Caco-2 (cell line): ENCODE results near the gene ITGB6. TPM values are rescaled to one million over a fixed set of nuclear protein-coding genes. Genes with fewer than 3 reads are reported as not detected.

Source experiments
- BruUV-seq: library from RNA; stranded (reverse); fragments of 400-500 nt; replicated peaks from 2 replicates; lab custom pipeline; 2021; lab: Mats Ljungman, UMichigan
- CTCF ChIA-PET: fragments of 300-600 bp; sonication (Branson Sonifier 250); formaldehyde crosslinking; loops from one replicate; lab custom pipeline; 2022; ENCODE audit warnings: antibody characterized with exemption; lab: Charles Lee
- POLR2A ChIA-PET: fragments of 300-600 bp; sonication (Branson Sonifier 250); formaldehyde crosslinking; loops from one replicate; lab custom pipeline; 2022; ENCODE audit warnings: antibody characterized with exemption; lab: Charles Lee
- DNase-seq, 2 experiments: peaks; one replicate each; pipeline versions ENCODE4 v3.0.0 to v3.0.0-alpha.2; 2020 to 2022
- H3K27me3 ChIP-seq: replicated peaks from 2 replicates; pipeline ENCODE4 v1.6.0; 2011; ENCODE audit warnings: low read length; ENCODE audit not compliant: control insufficient read depth, insufficient read depth
- H3K36me3 ChIP-seq: 2 replicates; pipeline ENCODE4 v1.5.1; 2011; ENCODE audit warnings: low read length; ENCODE audit not compliant: control insufficient read depth, insufficient read depth
- H3K4me1 ChIP-seq: fragments of 250-450 bp; sonication (Bioruptor Pico); 2 replicates; pipeline ENCODE4 v1.5.1; 2020; ENCODE audit warnings: mild to moderate bottlenecking
- H3K4me3 ChIP-seq: 2 replicates; pipeline ENCODE4 v1.5.1; 2011; ENCODE audit warnings: low read depth, mild to moderate bottlenecking, control low read depth, low read length
- H3K9me3 ChIP-seq: fragments of 250-450 bp; sonication (Bioruptor Pico); 2 replicates; pipeline ENCODE4 v1.5.1; 2020; ENCODE audit warnings: mild to moderate bottlenecking, moderate library complexity
- H3K27ac Mint-ChIP-seq: one replicate; pipeline ENCODE4 v1.8.0; 2022; ENCODE audit warnings: mixed read lengths; ENCODE audit not compliant: unreplicated experiment
- H3K27me3 Mint-ChIP-seq: one replicate; pipeline ENCODE4 v1.8.0; 2022; ENCODE audit warnings: mixed read lengths; ENCODE audit not compliant: insufficient read depth, unreplicated experiment
- H3K36me3 Mint-ChIP-seq: one replicate; pipeline ENCODE4 v1.8.0; 2022; ENCODE audit warnings: mild to moderate bottlenecking, mixed read lengths; ENCODE audit not compliant: insufficient read depth, unreplicated experiment
- H3K4me1 Mint-ChIP-seq: one replicate; pipeline ENCODE4 v1.8.0; 2022; ENCODE audit warnings: low read depth, mixed read lengths; ENCODE audit not compliant: unreplicated experiment
- H3K4me3 Mint-ChIP-seq: one replicate; pipeline ENCODE4 v1.8.0; 2022; ENCODE audit warnings: mild to moderate bottlenecking, moderate library complexity, mixed read lengths; ENCODE audit not compliant: unreplicated experiment
- H3K9me3 Mint-ChIP-seq: one replicate; pipeline ENCODE4 v1.8.0; 2022; ENCODE audit warnings: mixed read lengths; ENCODE audit not compliant: unreplicated experiment
- intact Hi-C: fragments of 100-400 bp; cut with micrococcal nuclease; formaldehyde crosslinking; loops from one replicate; pipeline ENCODE4 v1.10.0; 2022; ENCODE audit not compliant: unreplicated experiment
- total RNA-seq: library from RNA; stranded (reverse); gene quantifications from 2 replicates; pipeline ENCODE4 v1.2.3, GENCODE V29; 2022
- TF ChIP-seq, protein P1 (sequence below), 2 experiments: fragments of 200-600 bp in 1 of 2; IDR thresholded peaks; 1 replicate in 1 of 2; 2 replicates in 1 of 2; pipeline versions ENCODE4 v1.5.1 to v1.8.0; 2011 to 2022; ENCODE audit warnings: antibody characterized with exemption in 1 of 2, control low read depth in 1 of 2, inconsistent platforms in 1 of 2, low read depth in 1 of 2, low read length in 1 of 2, mild to moderate bottlenecking in 1 of 2, moderate library complexity in 1 of 2; ENCODE audit not compliant: insufficient read depth in 1 of 2, severe bottlenecking in 1 of 2, unreplicated experiment in 1 of 2

Gene ITGB6
- total RNA-seq, 1 experiment from 2014 or later, result 1.7 TPM

DNA sequence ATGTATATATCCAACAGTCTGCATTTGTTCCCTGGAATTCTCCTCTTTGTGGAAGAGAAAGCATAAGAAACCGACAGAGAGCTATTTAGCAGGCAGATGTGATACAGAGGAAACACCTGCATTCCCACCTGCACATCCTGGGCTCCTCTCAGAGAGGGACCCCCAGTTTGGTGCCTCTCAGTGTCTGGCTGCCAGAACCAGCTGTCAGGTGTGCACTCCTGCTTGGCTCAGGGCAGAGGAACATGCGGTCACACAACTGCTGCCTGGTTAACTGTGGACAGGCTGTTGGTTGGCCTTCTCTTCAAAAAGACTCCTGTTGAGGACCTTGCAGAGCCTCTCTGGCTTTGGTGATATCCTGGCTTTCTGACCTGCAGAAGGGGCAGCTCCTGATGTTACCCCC lies 54.6 kb downstream of the ITGB6 start:
- H3K9me3 ChIP-seq, result no peaks in the 10 kb centered on the region
- no peak for DNase-seq
- Mint-ChIP-seq H3K9me3 (no peaks in the 10 kb centered on the region), H3K4me1 (no peaks in the 10 kb centered on the region), H3K27ac (no peak overlapping the region), H3K36me3 (no peaks in the 10 kb centered on the region), H3K27me3 (peaks cover 3% of the 10 kb centered on the region), H3K4me3 (no peak overlapping the region)
- no peaks in the 10 kb centered on the region for H3K27me3 ChIP-seq
- ChIA-PET POLR2A (no interaction called here), CTCF (no interaction called here)
- TF ChIP-seq, protein P1, sequence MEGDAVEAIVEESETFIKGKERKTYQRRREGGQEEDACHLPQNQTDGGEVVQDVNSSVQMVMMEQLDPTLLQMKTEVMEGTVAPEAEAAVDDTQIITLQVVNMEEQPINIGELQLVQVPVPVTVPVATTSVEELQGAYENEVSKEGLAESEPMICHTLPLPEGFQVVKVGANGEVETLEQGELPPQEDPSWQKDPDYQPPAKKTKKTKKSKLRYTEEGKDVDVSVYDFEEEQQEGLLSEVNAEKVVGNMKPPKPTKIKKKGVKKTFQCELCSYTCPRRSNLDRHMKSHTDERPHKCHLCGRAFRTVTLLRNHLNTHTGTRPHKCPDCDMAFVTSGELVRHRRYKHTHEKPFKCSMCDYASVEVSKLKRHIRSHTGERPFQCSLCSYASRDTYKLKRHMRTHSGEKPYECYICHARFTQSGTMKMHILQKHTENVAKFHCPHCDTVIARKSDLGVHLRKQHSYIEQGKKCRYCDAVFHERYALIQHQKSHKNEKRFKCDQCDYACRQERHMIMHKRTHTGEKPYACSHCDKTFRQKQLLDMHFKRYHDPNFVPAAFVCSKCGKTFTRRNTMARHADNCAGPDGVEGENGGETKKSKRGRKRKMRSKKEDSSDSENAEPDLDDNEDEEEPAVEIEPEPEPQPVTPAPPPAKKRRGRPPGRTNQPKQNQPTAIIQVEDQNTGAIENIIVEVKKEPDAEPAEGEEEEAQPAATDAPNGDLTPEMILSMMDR (IDR thresholded peaks at IDR 0.05; ENCODE audit: insufficient read depth in 1 of 2, low read depth in 1 of 2, low read length in 1 of 2, severe bottlenecking in 1 of 2, unreplicated experiment in 1 of 2), result no peak
- no peaks in the 10 kb centered on the region for H3K36me3 ChIP-seq
- H3K4me3 ChIP-seq, result no peak overlapping the region
- intact Hi-C loops, result no loop called here
- no TSS peak for BruUV-seq
- H3K4me1 ChIP-seq, result no peaks in the 10 kb centered on the region

GRCh38 chr2:160144280-160144990 lies 55.6 kb downstream of the ITGB6 start:
- H3K27me3 ChIP-seq, result no peaks in the 10 kb centered on the region
- POLR2A ChIA-PET, result no interaction called here
- Mint-ChIP-seq H3K27me3 (peaks cover 3% of the 10 kb centered on the region), H3K4me3 (no peak overlapping the region), H3K9me3 (no peaks in the 10 kb centered on the region), H3K36me3 (no peaks in the 10 kb centered on the region), H3K27ac (no peak overlapping the region), H3K4me1 (no peaks in the 10 kb centered on the region)
- no TSS peak for BruUV-seq
- intact Hi-C loops, result no loop called here
- H3K9me3 ChIP-seq, result no peaks in the 10 kb centered on the region
- H3K4me1 ChIP-seq, result no peaks in the 10 kb centered on the region
- H3K4me3 ChIP-seq, result no peak overlapping the region
- CTCF ChIA-PET, result no interaction called here
- no peaks in the 10 kb centered on the region for H3K36me3 ChIP-seq
- no peak for DNase-seq
- TF ChIP-seq, protein P1 (IDR thresholded peaks at IDR 0.05; ENCODE audit: insufficient read depth in 1 of 2, low read depth in 1 of 2, low read length in 1 of 2, severe bottlenecking in 1 of 2, unreplicated experiment in 1 of 2), result no peak

DNA sequence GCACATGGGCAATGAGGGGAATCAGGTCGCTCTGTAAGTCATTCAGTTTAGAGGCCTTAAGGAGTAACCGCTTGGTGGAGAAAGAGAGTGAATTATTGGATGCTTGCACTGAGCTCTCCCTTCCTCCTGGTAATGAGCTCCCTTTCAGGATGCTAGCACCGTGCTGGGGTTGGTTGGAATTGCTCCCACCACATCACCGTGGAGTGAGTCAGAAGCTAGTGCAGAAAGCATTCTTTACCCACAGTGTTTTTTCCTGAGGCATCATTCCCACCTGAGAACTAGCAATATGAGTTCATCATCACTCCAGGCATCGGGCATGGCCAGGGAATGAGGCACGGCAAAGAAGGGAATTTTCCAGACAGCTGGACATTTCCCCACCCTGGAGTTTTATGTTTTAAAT lies 57.6 kb downstream of the ITGB6 start:
- ChIA-PET POLR2A (interaction anchor here (0.6 kb wide), 1 partner anchor 21 kb away, joined by 3 read pairs; no protein-coding TSS in a partner anchor), CTCF (no interaction called here)
- TF ChIP-seq, protein P1 (IDR thresholded peaks at IDR 0.05; ENCODE audit: insufficient read depth in 1 of 2, low read depth in 1 of 2, low read length in 1 of 2, severe bottlenecking in 1 of 2, unreplicated experiment in 1 of 2), result no peak
- Mint-ChIP-seq H3K27me3 (peaks cover 3% of the 10 kb centered on the region), H3K4me3 (no peak overlapping the region), H3K27ac (no peak overlapping the region), H3K9me3 (no peaks in the 10 kb centered on the region), H3K4me1 (no peaks in the 10 kb centered on the region), H3K36me3 (no peaks in the 10 kb centered on the region)
- H3K36me3 ChIP-seq, result no peaks in the 10 kb centered on the region
- no peaks in the 10 kb centered on the region for H3K4me1 ChIP-seq
- no peaks in the 10 kb centered on the region for H3K27me3 ChIP-seq
- intact Hi-C loops, result no loop called here
- BruUV-seq, result no TSS peak
- no peaks in the 10 kb centered on the region for H3K9me3 ChIP-seq
- H3K4me3 ChIP-seq, result no peak overlapping the region
- no peak for DNase-seq
